Right lobe of liver (tissue), 4 donors: ENCODE measurements around the gene ENOX2.

ENCODE experiments used
- CTCF ChIP-seq, 4 donors: fragments of 200-600 bp in 3 of 4; fragments of 450-650 bp in 1 of 4; IDR thresholded peaks; one replicate each; pipeline versions ENCODE4 v1.5.1 to v1.8.0; 2016 to 2022; ENCODE audit warnings: antibody characterized with exemption in 4 of 4, mild to moderate bottlenecking in 2 of 4
- POLR2A ChIP-seq: fragments of 450-650 bp; IDR thresholded peaks from one replicate; pipeline ENCODE4 v1.6.1; 2017; ENCODE audit warnings: antibody characterized with exemption, mild to moderate bottlenecking
- donor health status: DM: no; HTN: no; CAD: no.
- donor health status: DM: no; HTN: no; CAD: no.
- donor health status: DM: no; HTN: yes; CAD: no.

- TF ChIP-seq CTCF (IDR thresholded peaks at IDR 0.05) (peak; percentile 74 to 87 (median 82)), POLR2A (no peak)
These were observed 13.8 kb upstream of the ENOX2 start for GRCh38 chrX:130916636-130917422.
